Stimulated activated CD8-positive, alpha-beta memory T cell treated with anti-CD3 and anti-CD28 coated beads, Interleukin-15, amount 100 ng/mL, for 1 hour (primary cell): ENCODE measurements around the gene HECTD3.

ENCODE experiments used
- DNase-seq: peaks from one replicate; pipeline ENCODE4 v3.0.0-alpha.2; 2020; ENCODE audit warnings: low read depth

Gene HECTD3

DNA sequence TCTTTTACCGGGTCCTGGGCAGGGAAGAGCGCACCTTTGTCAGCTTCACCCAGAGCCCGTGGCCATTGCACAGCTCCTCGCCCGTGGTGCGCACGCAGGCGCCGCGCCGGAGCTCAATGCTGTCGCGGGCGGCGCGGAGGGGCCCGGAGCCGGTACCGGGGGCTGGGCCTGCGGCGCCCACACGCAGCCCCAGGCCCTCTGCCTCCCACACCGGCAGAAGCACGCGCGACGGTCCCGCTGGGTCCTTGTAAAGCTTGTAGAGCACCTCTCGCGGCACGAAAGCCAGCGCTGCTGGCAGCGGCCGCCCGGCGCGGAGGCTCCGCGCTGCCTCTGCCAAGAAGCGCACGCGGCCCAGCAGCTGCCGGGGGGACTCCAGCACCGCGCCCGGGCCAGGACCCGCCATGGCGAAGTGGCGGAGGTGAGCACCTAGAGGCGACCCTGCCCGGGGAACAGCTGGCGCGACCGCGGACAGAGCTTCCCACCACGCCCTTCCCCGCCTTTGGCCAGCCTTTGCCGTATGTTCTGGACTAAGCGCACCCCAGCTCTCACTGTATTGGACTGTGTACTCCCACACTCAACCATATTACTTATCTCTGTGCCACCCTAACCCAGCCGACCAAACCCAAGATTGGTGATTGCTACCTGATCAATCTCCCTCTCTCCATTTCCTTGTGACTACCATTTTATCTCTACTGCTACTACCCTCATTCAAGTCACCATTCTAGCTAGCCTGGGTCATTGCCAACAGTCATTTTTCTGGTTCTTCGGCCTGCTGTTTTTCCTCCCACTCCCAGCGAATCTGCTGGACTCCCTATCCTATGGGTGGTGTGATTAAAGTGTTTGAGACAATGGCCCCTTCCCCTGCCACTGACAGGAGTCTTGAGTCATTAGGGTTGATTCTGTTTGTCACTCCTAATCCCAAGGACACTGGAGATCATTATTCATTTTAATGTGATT lies at the start of gene HECTD3:
TSS of gene HECTD3 (minus strand) at position 470 of the 957 bp plus-strand sequence. CDS start at position 403, 67 bp downstream.
- peak; percentile 44 for DNase-seq

DNA sequence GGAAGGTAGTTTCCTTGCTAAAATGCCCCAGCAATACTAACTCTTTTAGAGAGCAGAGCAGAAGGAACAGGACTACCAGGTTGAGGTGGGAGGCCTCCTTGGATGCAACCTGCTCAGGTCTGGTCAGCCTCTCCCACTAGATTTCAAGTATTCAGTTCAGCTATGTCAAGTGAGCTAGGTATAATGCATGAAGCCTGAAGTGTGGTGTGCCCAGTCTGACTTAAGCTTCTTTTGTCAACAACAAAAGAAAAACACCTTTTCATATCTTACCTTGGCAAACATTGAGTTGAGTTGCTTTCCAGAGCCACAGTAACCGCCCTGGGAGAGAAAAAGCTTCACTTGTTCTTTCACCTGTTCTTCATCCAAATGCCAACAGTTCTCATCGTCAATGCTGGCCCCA lies 48.7 kb upstream of the HECTD3 start:
- no peak for DNase-seq

DNA sequence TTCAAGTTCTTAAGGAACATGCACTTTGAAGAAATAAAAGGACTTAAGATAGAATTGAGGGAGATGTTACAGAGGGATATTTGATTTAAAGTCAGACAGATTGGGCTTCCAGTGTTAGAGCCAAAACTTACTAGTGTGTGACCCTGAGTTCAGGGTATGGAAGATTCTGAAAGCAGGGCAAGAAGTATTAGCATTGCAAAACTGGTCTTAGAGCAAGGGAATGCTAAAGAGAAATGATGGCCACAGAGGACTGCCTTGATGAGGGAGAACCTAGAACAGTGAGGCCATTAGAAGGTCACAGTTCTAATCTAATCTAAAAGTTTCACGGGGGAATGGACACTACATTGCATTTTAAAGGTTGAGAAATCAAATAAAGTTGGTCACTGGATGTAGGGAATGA lies 46.4 kb upstream of the HECTD3 start:
- no peak for DNase-seq

DNA sequence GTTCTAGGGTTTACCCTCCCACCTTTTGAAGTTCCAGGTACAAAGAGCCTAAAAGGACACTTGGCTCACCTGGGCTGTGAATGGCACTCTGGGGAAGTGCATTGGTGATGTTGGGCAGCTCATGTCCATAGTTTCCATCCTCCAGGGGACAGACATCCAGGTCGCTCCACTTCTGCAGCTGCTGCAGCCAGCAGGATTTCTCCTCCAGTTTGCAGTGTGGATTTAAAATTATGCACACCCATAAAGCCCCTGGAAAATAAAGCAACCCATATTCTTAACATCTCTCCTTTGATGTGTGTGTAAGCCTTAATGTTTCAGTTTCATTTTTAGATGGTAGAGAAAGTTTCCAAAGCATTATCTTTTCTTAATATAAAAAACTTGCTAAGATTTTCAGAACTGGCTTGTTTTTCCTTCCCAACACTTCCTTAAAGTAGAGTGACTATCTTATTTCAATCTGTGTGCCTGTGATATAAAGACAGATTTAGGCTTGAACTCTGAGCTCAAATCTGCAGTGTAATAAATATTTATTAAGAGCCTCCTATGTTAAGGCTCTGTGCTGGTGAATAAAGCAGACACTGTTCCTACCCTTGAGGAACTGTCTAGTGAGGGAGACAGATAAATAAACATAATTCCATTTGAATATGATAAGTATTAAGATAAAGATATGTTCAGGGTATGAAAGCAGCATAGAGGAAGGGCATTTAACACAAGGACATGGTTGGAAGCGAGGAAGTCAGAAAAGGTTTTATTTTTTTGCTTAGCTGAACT lies 40.1 kb upstream of the HECTD3 start:
- no peak for DNase-seq

DNA sequence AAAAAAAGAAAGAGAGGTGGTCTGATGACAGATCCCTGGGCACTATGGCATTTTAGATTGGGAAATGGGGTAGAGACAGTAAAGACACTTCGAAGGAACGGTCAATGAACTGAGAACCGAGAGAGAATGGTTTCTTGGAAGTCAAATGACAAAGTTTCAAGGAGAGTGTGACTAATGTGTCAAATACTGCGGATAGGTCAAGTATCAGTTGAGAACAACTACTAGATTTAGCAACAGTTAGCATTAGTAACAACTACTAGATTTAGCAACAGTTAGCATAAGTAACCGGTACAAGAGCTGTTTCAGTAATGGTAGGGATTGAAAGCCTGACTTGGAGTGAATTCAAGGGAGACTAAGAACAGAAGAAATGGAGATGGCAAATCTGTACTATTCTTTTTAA lies 35.9 kb upstream of the HECTD3 start:
- no peak for DNase-seq

DNA sequence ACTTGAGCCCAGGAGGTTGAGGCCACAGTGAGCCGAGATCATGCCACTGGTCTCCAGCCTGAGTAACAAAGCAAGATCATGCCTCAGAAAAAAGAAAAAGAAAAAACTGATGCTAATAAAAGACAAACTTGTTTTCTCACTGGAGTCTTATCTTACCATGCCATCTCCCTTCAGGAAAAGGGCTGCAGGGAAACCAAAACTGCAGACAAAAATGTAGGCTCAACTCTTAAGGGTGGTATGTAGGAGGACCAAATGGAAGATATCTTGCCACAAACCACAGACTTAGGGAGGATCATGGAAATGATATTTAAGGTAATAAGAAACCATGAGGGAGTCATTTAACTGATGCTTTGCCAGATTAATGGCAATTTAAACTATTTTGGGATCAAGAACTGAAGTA lies 33.8 kb upstream of the HECTD3 start:
- no peak for DNase-seq

DNA sequence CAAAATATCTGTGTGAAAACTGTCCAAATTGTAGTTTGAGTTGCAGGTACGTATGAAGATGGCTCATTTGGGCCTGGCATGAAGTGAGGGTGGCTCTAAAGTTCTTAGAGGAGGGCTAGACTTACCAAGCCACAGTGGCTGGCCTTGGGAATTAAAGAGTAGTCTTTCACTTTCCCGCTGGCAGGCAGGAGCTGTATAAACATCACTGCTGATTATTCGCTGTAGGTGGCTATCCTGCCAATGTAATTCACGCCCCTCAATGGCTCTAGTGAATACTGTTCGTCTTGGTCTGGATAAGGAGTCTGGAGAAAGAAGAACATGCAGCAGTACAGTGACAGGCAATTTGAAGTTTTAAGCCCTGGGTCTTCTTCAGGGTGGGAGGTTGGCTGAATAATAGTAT lies 32.0 kb upstream of the HECTD3 start:
- DNase-seq = no peak

DNA sequence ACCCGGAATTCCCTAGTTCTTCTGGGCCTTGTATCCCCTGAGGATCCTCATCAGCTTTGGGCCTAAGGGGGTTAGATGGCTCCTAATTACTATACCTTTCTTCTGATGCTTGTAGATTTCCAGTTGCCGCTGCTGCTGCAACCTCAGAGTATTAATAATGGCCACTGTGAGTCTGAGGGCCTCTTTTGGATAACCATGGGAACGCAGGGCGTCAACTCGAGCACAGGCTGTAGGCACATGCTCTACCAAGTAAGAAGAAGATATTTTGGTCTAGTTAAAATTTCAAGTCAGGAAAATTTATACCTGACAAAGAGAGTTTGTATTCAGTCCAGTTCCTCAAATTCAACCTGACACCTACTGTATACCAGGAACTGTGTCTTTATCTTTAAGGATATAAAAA lies 29.2 kb upstream of the HECTD3 start:
- no peak for DNase-seq

DNA sequence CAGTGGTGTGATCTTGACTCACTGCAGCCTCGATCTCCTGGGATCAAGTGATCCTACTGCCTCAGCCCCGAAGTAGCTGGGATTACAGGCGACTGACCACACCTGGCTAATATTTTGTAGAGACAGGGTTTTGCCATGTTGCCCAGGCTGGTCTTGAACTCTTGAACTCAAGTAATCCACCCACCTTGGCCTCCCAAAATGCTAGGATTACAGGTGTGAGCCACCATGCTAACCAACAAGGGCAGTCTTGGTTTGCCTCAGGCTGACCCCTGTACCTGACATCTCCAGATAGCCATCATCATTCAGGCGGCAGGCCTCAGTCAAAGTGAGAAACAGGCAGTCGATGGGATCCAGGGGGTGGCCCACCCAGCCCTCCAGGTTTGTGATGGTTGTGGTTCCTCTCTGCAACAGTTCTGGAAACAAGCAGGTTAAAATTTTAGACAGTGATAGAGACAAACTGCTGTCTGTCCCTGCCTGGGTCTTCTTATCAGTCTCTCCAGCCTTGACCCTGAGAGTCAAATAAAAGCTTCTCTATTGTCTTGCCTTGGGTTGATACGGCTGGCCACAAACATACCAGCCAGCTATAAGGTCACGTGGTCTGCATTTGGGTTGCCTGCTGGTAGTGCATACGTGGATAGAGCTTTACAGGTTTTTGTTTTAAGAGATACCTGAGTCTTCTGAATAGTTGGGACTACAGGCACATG lies 27.7 kb upstream of the HECTD3 start:
- DNase-seq = no peak

DNA sequence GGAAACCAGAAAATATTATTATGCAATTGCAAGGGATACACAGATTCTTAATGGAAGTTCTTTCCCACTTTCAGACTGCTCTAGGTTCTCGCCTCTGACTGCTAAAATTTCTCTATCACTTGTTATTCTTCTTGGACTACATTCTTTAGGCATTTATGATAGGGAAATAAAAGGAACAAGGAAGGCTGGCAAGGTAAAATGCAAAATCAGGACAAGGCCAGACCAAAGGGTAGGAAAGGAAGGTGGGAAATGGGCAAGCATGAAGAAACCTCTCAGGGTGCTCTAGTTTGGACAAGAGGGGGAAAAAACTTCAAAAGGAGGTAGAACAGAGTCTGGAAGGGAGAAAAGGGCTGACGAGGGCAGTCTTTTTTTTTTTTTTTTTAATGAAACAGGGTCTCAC lies 27.1 kb upstream of the HECTD3 start:
- no peak for DNase-seq

DNA sequence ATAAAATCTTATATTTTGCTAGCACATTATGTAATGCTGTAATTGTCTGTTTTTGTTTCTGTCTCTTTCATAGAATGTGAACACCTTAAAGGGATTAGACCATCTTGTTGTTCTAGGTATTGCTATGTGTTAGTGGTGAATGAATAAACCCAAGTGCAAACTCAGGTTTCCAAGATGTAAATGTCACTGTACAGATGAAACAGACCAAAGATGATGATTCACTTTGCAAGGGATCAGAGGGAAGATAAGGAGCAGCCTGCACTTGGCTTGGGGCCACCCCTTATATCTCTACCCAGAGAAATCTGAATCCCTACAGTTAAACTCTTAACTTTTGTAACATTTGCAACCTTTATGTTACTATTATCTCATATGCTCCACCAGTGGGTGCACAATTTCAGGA lies 26.3 kb upstream of the HECTD3 start:
- DNase-seq = no peak

DNA sequence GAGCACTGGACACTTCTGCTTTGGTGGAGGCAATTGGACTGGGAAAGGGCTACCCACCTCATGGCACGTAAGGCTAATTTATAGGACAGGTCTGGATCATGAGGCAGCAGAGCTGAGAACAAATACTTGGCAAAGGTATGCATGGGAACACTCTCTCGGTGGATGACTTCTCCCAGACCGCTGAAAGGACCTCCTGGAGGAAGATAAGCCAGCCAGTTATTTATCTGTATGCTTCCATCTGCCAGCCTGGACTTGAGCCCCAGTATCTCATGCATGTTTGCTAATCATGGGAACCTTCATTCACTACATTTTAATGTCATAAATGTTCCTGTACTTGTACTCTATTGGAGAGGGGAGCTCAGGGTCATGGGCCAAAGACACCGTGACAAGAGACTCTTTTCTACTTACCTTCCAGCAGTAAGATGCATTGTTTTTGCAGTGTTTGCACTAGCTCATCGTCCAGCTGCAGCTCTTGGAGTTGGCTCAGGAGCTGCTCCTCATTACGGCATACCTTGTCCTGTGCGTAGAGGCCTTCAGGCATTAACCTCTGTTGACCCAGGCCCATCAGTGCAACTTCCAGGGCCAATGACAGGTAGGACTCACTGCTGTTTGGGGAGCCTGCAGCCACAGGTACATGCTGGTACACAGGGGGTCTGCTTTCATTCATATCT lies 24.6 kb upstream of the HECTD3 start:
- DNase-seq = no peak

DNA sequence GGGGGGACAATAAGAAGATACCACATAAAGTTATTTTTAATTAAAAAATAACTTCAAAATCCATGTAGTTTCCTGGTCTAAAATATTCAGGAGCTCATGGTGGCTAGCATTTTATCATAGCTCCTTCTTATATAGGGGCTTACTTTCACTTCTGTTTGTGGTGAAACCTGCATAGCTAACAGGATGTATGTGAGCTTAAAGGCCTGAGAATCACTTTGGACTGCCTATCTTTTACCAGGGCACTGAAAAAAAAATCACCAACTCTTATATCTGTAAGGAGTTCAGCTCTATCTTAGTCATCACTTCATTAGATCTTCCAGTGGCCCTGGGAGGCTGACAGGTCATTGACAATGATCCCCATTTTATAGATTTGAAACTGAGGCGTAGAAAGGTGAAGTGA lies 22.2 kb upstream of the HECTD3 start:
- no peak for DNase-seq

DNA sequence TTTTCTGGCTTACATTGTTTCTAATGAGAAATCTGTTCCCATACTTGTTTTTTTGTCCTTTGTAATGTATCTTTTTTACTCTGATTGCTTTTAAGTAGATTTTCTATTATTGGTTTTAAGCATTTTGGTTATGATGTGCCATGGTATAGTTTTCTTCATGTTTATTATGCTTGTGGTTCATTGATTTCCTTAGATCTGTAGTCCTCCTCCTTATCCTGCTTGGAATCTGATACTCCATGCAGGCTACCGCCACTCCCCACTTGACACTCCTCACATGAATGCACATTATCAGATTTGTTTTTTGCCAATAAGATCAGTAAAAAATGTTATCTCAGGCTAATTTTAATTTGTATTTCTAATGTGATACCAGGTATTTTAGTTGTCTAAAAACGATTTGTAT lies 21.7 kb upstream of the HECTD3 start:
- no peak for DNase-seq

DNA sequence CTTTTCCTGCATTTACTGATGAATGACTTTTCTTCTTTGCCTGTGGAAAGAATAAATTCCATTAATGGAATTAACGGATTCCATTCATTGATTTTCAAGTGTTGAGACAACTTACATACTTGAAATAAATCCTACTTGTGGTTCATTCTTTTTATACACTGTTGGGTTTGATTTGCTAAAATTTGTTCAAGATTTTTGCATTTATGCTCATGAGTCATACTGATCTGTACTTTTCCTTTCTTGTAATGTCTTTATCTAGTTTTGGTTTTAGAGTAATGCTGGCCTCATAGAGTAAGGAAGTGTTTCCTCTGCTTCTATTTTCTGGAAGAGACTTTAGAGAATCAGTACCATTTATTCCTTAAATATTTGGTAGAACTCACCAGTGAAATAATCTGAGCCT lies 15.3 kb upstream of the HECTD3 start:
- DNase-seq = no peak

DNA sequence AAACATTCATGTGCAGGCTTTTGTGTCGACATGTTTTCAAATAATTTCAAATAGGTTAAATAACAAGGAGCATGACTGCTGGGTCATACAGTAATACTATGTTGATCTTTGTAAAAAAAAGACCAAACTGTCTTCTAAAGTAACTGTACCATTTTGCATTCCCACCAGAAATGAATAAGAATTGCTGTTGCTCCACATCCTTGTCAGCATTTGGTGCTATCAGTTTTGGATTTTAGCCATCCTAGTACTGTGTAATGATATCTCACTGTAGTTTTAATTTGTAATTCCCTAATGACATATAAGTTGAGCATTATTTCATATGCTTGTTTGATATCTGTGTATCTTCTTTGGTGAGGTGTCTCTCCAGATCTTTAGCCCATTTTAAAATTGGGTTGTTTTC lies 12.5 kb upstream of the HECTD3 start:
- no peak for DNase-seq

DNA sequence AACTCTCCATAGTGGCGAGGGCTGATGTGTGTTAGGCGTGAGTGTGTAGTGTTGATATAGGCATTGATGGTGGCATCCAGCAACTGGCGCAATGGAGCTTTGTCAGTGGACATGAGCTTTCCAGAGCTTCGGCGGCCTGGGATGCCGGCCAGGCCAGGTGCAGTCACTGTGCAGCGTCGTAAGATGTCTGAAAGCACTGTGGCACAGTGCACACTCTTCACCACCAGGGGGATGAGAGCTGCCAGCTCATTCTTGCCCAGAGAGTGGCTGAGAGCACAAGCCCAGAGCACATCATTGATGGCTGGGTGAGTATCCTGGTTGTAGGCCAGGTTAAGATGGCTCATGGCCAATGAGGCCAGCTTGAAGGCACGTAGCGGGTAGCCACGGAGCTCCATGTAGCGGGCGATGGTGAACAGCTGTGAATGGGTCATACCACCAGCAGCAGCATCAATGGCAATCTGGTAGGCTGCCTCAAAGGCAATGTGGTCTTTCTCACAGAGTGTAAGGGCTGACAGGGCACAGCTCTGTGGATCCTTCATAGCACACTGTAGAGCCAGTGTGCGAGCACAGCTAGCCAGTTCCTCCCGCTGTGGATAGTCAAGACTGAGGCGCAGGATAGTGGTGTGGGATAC lies 7.6 kb upstream of the HECTD3 start:
- DNase-seq = peak; percentile 40

DNA sequence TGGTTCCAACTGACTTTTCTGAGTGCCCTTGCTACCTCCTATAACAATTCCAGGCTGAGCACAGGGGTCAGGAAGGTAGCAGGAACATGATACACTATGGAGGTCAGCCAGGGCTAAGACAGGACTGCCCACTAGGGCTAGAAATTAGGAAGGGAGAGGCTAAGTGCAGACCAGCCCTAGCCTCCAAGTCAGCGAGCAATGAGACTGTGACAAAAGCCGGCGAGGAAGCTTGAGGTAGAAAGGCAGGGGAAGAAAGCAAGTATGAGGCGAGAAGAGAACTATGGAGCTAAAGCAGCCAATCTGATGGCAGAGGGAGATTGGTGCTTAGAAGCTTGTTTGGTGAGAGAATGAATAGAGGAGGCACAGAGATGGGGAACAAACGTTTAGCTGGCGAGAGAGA lies 5.6 kb upstream of the HECTD3 start:
- no peak for DNase-seq

DNA sequence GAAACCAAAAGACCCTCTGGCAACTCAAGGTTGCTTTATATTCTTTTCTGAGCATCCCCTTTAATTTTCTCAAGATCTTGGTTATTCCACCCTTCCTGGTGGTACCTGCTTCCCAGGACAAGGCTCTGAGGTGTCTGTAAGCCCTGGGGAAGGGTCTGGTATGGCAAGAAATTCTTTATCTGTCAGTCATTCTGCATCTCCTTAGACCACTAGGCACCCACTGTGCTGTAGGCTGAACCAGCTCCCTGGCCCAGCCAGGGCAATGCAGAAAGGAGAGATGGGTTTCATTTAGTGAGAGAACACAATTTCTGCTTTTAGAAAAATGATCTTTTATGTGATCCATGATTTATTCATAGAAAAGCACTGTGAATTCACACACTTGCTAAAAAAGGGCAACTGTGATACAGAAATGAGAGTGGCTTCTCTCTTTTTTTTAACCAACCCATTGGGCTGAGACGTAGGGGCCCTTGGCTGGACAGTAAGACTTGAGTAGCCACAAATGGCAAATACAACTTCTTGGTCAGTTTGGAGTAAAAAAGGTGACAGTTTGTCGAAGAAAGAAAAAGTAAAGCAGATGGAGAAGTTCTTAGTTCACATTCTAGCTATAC lies 5.1 kb upstream of the HECTD3 start:
- no peak for DNase-seq

DNA sequence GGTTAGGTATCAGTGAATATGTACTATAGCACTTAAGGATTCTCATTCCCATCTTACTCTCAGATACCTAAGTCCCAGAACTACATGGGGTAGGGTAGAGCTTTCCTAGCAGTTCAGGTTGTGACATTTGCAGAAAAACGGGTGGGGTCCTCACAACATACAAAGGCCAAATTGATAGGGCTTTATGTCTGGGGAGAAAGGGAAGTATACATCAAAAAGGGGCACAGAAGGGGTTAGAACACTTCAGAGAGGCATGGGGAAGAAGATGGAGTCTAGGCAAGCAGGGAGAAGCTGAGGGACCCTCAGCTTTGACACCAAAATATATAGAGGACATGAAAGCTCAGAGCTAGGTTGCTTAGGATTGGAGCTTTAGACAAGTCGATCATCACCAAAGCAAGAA lies 4.6 kb upstream of the HECTD3 start:
- DNase-seq = no peak
